GM12801 (cell line): Measurements from ENCODE around the gene RPL11.

ENCODE experiments used
- TF ChIP-seq, protein P1 (sequence below): IDR thresholded peaks from one replicate; pipeline ENCODE4 v1.5.1; 2011; ENCODE audit warnings: control low read depth; ENCODE audit not compliant: insufficient read length; ENCODE audit errors: extremely low read depth

RPL11 gene

DNA sequence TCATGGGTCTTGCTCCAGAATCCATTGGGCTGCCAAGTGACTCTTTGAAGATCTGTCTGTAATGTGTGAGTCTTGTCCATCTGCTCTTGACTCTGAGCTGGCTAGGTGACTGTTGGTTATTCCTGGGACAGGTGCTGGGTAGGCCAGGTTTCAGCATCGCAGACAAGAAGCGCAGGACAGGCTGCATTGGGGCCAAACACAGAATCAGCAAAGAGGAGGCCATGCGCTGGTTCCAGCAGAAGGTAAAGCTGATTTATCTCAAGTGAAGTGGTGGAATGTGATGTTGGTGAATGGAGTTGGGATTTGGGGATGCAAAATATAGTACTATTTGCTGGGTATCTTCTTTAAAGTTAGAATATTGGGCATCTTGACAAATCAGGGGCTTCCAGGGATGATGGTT, 4.1 kb downstream of the RPL11 start:
- TF ChIP-seq, protein P1, sequence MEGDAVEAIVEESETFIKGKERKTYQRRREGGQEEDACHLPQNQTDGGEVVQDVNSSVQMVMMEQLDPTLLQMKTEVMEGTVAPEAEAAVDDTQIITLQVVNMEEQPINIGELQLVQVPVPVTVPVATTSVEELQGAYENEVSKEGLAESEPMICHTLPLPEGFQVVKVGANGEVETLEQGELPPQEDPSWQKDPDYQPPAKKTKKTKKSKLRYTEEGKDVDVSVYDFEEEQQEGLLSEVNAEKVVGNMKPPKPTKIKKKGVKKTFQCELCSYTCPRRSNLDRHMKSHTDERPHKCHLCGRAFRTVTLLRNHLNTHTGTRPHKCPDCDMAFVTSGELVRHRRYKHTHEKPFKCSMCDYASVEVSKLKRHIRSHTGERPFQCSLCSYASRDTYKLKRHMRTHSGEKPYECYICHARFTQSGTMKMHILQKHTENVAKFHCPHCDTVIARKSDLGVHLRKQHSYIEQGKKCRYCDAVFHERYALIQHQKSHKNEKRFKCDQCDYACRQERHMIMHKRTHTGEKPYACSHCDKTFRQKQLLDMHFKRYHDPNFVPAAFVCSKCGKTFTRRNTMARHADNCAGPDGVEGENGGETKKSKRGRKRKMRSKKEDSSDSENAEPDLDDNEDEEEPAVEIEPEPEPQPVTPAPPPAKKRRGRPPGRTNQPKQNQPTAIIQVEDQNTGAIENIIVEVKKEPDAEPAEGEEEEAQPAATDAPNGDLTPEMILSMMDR, result no peak

DNA sequence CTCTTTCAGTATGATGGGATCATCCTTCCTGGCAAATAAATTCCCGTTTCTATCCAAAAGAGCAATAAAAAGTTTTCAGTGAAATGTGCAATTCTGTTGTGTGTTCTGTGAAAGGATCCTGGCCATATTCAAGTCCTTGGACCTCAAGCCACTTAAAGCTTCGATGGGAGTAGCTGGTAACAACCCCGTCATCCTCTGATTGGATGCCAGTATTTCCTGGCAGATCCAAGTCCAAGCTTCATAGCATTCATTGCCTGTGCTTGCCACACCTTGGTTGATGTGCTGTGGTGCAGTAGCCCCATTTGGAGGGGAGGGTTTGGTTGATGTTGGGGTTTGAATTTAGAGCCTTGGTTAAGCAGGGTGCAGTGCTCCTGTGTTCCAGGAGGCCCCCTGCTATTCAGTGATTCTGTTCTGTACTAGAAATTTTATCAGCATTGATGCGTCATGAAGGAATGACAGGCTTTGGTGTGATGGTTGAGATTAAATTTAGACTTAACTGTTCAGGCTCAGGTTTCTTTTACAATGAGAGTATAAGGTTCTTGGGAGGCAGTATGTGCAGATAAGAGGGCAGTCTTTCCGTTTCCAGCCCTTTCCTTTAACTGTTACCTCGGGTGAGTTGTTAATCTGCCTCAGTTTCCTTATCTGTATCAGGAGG, 4.9 kb downstream of the RPL11 start:
- TF ChIP-seq, protein P1, result no peak

DNA sequence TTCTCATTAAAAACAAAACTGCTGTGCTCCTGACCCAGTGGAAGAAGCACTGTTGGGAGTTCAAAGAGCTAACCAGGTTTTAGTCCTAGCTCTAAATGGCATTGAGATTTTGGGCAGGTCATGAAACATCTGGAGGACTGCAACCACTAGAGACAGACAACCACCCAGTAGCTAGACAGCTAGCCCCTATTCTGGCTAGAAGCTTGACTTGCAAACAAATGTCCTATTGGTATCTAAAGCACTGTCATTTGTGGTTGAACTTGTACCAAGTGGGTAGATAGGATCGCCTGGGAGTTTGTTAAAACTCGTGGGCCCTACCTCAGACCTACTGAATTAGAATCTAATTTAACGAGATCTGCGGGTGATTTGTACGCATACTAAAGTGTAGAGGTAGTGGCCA, 6.9 kb downstream of the RPL11 start:
- TF ChIP-seq, protein P1, result no peak

DNA sequence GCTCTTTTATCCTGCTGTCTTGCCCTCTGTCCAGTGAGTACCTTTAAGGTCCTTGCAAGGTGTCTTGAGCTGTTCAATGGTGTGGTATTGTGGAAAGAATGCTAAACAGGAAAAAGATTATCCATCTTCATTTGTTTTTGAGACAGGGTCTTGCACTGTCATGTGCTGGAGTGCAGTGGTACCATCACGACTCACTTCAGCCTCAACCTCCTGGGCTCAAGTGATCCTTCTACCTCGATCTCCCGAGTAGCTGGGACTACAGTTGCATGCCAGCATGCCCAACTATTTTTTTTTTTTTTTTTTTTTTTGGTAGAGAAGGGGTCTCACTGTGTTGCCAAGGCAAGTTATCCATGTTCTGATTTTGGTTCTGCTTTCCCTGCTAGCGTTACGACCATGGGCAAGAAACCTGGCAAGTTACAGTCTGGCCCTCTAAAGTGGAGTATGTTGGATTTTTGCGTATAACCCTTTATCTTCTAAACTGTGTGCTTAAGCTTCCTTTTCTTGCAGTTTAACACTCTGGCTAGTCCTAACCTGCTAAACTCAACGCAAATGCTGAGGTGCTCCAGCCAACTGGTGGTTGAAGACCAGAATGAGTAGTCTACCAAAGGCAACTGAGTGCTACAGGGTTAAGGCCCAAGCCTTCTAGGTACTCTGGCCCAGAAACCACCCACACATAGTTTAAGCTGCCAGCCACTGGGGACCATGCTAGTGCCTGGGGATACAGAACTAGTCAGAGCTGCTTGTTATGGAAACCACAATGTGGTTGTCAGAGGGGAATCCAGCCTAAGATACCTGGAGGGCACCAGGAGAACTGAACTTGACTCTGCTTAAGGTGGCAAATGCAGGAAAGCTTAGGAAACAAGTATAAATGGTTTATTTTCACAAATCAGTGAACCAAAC, 7.9 kb downstream of the RPL11 start:
- TF ChIP-seq, protein P1, result no peak

DNA sequence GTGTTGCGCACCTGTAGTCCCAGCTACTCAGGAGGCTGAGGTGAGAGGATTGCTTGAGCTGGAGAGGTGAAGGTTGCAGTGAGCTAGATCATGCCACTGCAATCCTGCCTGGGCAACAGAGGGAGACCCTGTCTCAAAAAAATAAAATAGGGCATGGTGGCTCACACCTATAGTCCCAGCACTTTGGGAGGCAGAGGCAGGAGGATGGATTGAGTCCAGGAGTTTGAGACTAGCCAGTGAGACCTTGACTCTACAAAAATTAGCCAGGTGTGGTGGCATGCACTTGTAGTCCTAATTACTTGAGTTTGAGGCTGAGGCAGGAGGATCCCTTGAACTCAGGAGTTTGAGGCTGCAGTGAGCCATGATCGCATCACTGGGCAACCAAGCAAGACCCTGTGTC, 9.7 kb downstream of the RPL11 start:
- TF ChIP-seq, protein P1, result no peak

DNA sequence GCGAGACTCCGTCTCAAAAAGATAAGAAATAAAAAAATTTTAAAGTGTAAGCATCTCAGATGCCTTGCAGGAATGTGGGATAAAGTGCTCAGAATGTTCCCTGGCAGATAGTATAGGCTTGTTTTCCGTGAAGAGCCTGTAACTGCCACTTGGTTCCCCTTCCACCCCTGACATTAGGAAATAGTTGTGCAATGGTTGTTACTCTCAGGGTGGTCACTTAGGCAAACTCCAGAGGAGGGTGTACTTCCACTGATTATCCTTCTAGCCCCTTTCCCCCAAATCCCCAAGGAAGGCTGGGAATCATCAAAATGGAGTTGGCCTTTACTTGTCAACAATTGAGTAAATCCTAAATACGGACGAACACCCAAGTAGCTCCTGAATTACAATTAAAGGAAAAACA, 10.4 kb downstream of the RPL11 start:
- TF ChIP-seq, protein P1, result no peak

DNA sequence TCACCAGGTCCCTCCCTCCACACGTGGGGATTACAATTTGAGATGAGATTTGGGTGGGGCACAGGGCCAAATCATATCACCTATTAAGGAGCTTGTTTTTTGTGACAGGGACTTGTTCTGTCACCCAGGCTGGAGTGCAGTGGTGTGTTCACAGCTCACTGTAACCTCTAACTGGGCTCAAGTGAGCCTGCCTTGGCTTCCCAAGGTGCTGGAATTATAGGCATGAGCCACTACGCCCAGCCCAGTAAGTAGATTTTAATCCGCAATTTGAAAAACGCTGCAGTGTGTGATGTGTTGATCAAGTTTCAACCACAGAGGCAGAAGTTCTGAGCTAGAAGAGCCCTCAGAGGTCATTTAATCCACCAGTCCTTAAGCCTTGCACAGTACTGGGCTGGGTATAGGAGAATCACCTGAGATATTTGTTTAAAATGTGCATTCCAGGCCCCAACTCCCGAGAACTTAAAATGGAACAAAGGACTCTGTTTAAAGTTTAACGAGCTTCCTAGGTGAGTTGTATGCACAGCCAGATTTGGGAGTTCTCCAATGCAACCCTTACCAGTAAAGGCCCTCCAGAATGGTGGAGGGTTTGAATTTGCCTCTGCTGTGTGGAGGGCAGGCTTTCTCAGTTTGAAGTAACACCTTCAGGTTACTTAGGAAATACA, 13.4 kb downstream of the RPL11 start:
- TF ChIP-seq, protein P1, result no peak
